ENCODE results near the gene PRLHR. TPM values are rescaled to one million over a fixed set of nuclear protein-coding genes. Genes with fewer than 3 reads are reported as not detected.

PRLHR gene
- polyA plus RNA-seq, 1 of the 3 experiments (the other 2 are of a cell fraction): not detected

GRCh38 chr10:118563373-118563890 lies 32.0 kb downstream of the PRLHR start:
- WGBS (ENCODE audit: low lambda C conversion rate): 27% methylated on average over 3 of the region's 3 CpGs
- peaks cover 0 to under 1% of the 10 kb centered on the region in 2 experiments; a peak in 1 of 4 replicates for H3K4me1 ChIP-seq (ENCODE audit: control insufficient read depth in 1 of 2, insufficient read depth in 2 of 2, low read depth in 1 of 2, low read length in 1 of 2)
- TF ChIP-seq USF2 (IDR thresholded peaks at IDR 0.05; ENCODE audit: borderline replicate concordance, low read depth, low read length): no peak
- TF ChIP-seq MXI1 (IDR thresholded peaks at IDR 0.05; ENCODE audit: low read depth, low read length): no peak
- no peak for TF ChIP-seq IRF3 (IDR thresholded peaks at IDR 0.05; ENCODE audit: low read depth, low read length)
- no peak for TF ChIP-seq JUND (IDR thresholded peaks at IDR 0.05)
- no peak for TF ChIP-seq FOXM1 (IDR thresholded peaks at IDR 0.05; ENCODE audit: low read depth)
- TF ChIP-seq TEAD4 (IDR thresholded peaks at IDR 0.05; ENCODE audit: borderline replicate concordance, insufficient read depth): no peak
- TF ChIP-seq POLR2AphosphoS5 (IDR thresholded peaks at IDR 0.05; ENCODE audit: low read depth, low read length): no peak
- no peak for TF ChIP-seq TCF12 (IDR thresholded peaks at IDR 0.05)
- no peak overlapping the region for H3K4me2 ChIP-seq
- no peak overlapping the region for H3K9ac ChIP-seq
- no peaks in the 10 kb centered on the region for H3K79me2 ChIP-seq (ENCODE audit: insufficient read depth)
- no peaks in the 10 kb centered on the region for H4K20me1 ChIP-seq (ENCODE audit: insufficient read depth)
- H2AFZ ChIP-seq (ENCODE audit: low read depth): no peak overlapping the region
- H3K27ac ChIP-seq (ENCODE audit: low read depth in 2 of 2, low read length in 1 of 2): no peak overlapping the region
- H3K27me3 ChIP-seq (ENCODE audit: insufficient read depth): no peaks in the 10 kb centered on the region
- DNase-seq: no peak
- no peaks in the 10 kb centered on the region for H3K36me3 ChIP-seq (replicated peaks in 1 of 2; ENCODE audit: control insufficient read depth in 1 of 2, insufficient read depth in 2 of 2, low read length in 1 of 2)
- CTCF ChIA-PET: interaction anchor here (0.9 to 11.4 kb wide), 6 partner anchors 9 to 1120 kb away, joined by 3 to 226 read pairs (median 6); no protein-coding TSS in a partner anchor
- no peak overlapping the region for H3K4me3 ChIP-seq (ENCODE audit: low read depth in 2 of 2, low read length in 1 of 2)
- H3K9me2 ChIP-seq: no peaks in the 10 kb centered on the region
- H3K9me3 ChIP-seq: no peaks in the 10 kb centered on the region
- H3F3A ChIP-seq (replicated peaks; ENCODE audit: insufficient read depth): no peaks in the 10 kb centered on the region
- POLR2A ChIA-PET: no interaction called here

- Histone ChIP-seq H3K36me3 (replicated peaks in 1 of 2; ENCODE audit: control insufficient read depth in 1 of 2, insufficient read depth in 2 of 2, low read length in 1 of 2) (no peaks in the 10 kb centered on the region), H3K9ac (no peak overlapping the region), H3K4me2 (no peak overlapping the region), H3K27me3 (ENCODE audit: insufficient read depth) (no peaks in the 10 kb centered on the region), H2AFZ (ENCODE audit: low read depth) (no peak overlapping the region), H3K4me3 (ENCODE audit: low read depth in 2 of 2, low read length in 1 of 2) (no peak overlapping the region), H3K9me3 (no peaks in the 10 kb centered on the region), H3K27ac (ENCODE audit: low read depth in 2 of 2, low read length in 1 of 2) (no peak overlapping the region), H4K20me1 (ENCODE audit: insufficient read depth) (no peaks in the 10 kb centered on the region), H3K9me2 (no peaks in the 10 kb centered on the region), H3K4me1 (ENCODE audit: control insufficient read depth in 1 of 2, insufficient read depth in 2 of 2, low read depth in 1 of 2, low read length in 1 of 2) (no peaks in the 10 kb centered on the region; a peak in 1 of 4 replicates), H3K79me2 (ENCODE audit: insufficient read depth) (no peaks in the 10 kb centered on the region), H3F3A (replicated peaks; ENCODE audit: insufficient read depth) (no peaks in the 10 kb centered on the region)
- no peak for TF ChIP-seq JUND (IDR thresholded peaks at IDR 0.05)
- no peak for TF ChIP-seq NRF1 (IDR thresholded peaks at IDR 0.05; ENCODE audit: low read depth, low read length)
- POLR2A ChIA-PET: no interaction called here
- CTCF ChIA-PET: interaction anchor here (0.9 to 11.4 kb wide), 5 partner anchors 10 to 1066 kb away, joined by 3 to 226 read pairs (median 7); no protein-coding TSS in a partner anchor
- 5% methylated on average over 1 of the region's 1 CpG for WGBS (ENCODE audit: low lambda C conversion rate)
- no peak for DNase-seq
Observed at GRCh38 chr10:118562851-118563250, 32.6 kb downstream of the PRLHR start.

- CTCF ChIA-PET: interaction anchor here (1.2 to 3.2 kb wide), 6 partner anchors 9 to 163 kb away, joined by 4 to 14 read pairs (median 4); no protein-coding TSS in a partner anchor
- Histone ChIP-seq H3K4me1 (ENCODE audit: control insufficient read depth in 1 of 2, insufficient read depth in 2 of 2, low read depth in 1 of 2, low read length in 1 of 2) (no peaks in the 10 kb centered on the region), H3K36me3 (replicated peaks in 1 of 2; ENCODE audit: control insufficient read depth in 1 of 2, insufficient read depth in 2 of 2, low read length in 1 of 2) (no peaks in the 10 kb centered on the region), H3K9me2 (0 out of 2 replicates have a peak, but pooled peaks cover 4% of the 10 kb centered on the region), H3K9ac (no peak overlapping the region), H3K4me2 (no peak overlapping the region), H2AFZ (ENCODE audit: low read depth) (no peak overlapping the region), H4K20me1 (ENCODE audit: insufficient read depth) (no peaks in the 10 kb centered on the region), H3K79me2 (ENCODE audit: insufficient read depth) (no peaks in the 10 kb centered on the region), H3K4me3 (ENCODE audit: low read depth in 2 of 2, low read length in 1 of 2) (no peak overlapping the region), H3K27me3 (ENCODE audit: insufficient read depth) (no peaks in the 10 kb centered on the region), H3K27ac (ENCODE audit: low read depth in 2 of 2, low read length in 1 of 2) (no peak overlapping the region), H3F3A (replicated peaks; ENCODE audit: insufficient read depth) (no peaks in the 10 kb centered on the region), H3K9me3 (no peaks in the 10 kb centered on the region)
- no peak for TF ChIP-seq FOXM1 (IDR thresholded peaks at IDR 0.05; ENCODE audit: low read depth)
- no peak for TF ChIP-seq TEAD4 (IDR thresholded peaks at IDR 0.05; ENCODE audit: borderline replicate concordance, insufficient read depth)
- TF ChIP-seq SIN3A (IDR thresholded peaks at IDR 0.05; ENCODE audit: borderline replicate concordance, low read depth, low read length): no peak
- no peak for TF ChIP-seq RCOR1 (IDR thresholded peaks at IDR 0.05; ENCODE audit: low read length)
- TF ChIP-seq GATA2 (CRISPR knock-in tag; IDR thresholded peaks at IDR 0.05): no peak
- TF ChIP-seq RXRA (IDR thresholded peaks at IDR 0.05; ENCODE audit: borderline replicate concordance, low read depth): no peak
- no peak for TF ChIP-seq CTCF (IDR thresholded peaks at IDR 0.05)
- WGBS (ENCODE audit: low lambda C conversion rate): 24% methylated on average over 4 of the region's 4 CpGs
- no peak for DNase-seq
- POLR2A ChIA-PET: no interaction called here
Observed at GRCh38 chr10:118557946-118558345, 37.5 kb downstream of the PRLHR start.
